GM23338 (cell line): ENCODE data around the gene ZFYVE27. TPM values are rescaled to one million over a fixed set of nuclear protein-coding genes. Genes with fewer than 3 reads are reported as not detected.

Source experiments
- ATAC-seq: fragments of 200-7000 bp; cut with Tn5 transposase; 3 replicates; pipeline ENCODE4 v1.9.1; 2020
- DNase-seq: peaks from one replicate; pipeline ENCODE4 v3.0.0-alpha.2; 2015; ENCODE audit warnings: low spot score
- H2AFZ ChIP-seq: fragments of 200-600 bp; sonication (generic); 2 replicates; pipeline ENCODE4 v1.8.0; 2016; ENCODE audit warnings: antibody characterized with exemption, mild to moderate bottlenecking, moderate library complexity
- H3F3A ChIP-seq: fragments of 200-600 bp; sonication (generic); replicated peaks from 2 replicates; pipeline ENCODE4 v1.8.0; 2017; ENCODE audit warnings: antibody characterized with exemption, mixed run types, low read depth
- H3K27ac ChIP-seq: fragments of 200-600 bp; sonication (generic); 2 replicates; pipeline ENCODE4 v1.6.1; 2016; ENCODE audit warnings: low read depth
- H3K27me3 ChIP-seq: fragments of 200-600 bp; sonication (generic); 2 replicates; pipeline ENCODE4 v1.8.0; 2016; ENCODE audit warnings: mild to moderate bottlenecking, mixed run types, moderate library complexity; ENCODE audit not compliant: insufficient read depth
- H3K36me3 ChIP-seq: fragments of 200-600 bp; sonication (generic); 2 replicates; pipeline ENCODE4 v1.8.0; 2016; ENCODE audit warnings: mild to moderate bottlenecking; ENCODE audit not compliant: insufficient read depth
- H3K4me1 ChIP-seq: fragments of 200-600 bp; sonication (generic); 2 replicates; pipeline ENCODE4 v1.8.0; 2016; ENCODE audit warnings: mild to moderate bottlenecking, moderate library complexity; ENCODE audit not compliant: insufficient read depth
- H3K4me2 ChIP-seq: fragments of 200-600 bp; sonication (generic); 2 replicates; pipeline ENCODE4 v1.7.1; 2017; ENCODE audit warnings: mixed run types
- H3K4me3 ChIP-seq: fragments of 200-600 bp; sonication (generic); 2 replicates; pipeline ENCODE4 v1.6.1; 2016; ENCODE audit warnings: mixed run types
- H3K79me2 ChIP-seq: fragments of 200-600 bp; sonication (generic); replicated peaks from 2 replicates; pipeline ENCODE4 v1.8.0; 2017; ENCODE audit warnings: mild to moderate bottlenecking; ENCODE audit not compliant: insufficient read depth
- H3K9me2 ChIP-seq: fragments of 200-600 bp; sonication (generic); 2 replicates; pipeline ENCODE4 v1.8.0; 2017; ENCODE audit not compliant: insufficient read depth
- H4K20me1 ChIP-seq: fragments of 200-600 bp; sonication (generic); replicated peaks from 2 replicates; pipeline ENCODE4 v1.8.0; 2017; ENCODE audit warnings: mild to moderate bottlenecking; ENCODE audit not compliant: insufficient read depth
- H3K27ac Mint-ChIP-seq: 2 replicates; pipeline ENCODE4 v1.8.0; 2020; ENCODE audit warnings: inconsistent platforms, mild to moderate bottlenecking, moderate library complexity, mixed read lengths
- H3K27me3 Mint-ChIP-seq: 3 replicates; pipeline ENCODE4 v1.8.0; 2022; ENCODE audit warnings: low read depth, mild to moderate bottlenecking, moderate library complexity, mixed read lengths, inconsistent platforms; ENCODE audit not compliant: insufficient read depth, poor library complexity
- H3K36me3 Mint-ChIP-seq: 3 replicates; pipeline ENCODE4 v1.8.0; 2021; ENCODE audit warnings: low read depth, mild to moderate bottlenecking, inconsistent platforms, moderate library complexity, mixed read lengths
- H3K4me1 Mint-ChIP-seq: 3 replicates; pipeline ENCODE4 v1.8.0; 2020; ENCODE audit warnings: mild to moderate bottlenecking, inconsistent platforms, mixed read lengths
- H3K4me3 Mint-ChIP-seq: 3 replicates; pipeline ENCODE4 v1.8.0; 2021; ENCODE audit warnings: moderate library complexity, mild to moderate bottlenecking, inconsistent platforms, mixed read lengths
- H3K9me3 Mint-ChIP-seq: 3 replicates; pipeline ENCODE4 v1.8.0; 2020; ENCODE audit warnings: moderate library complexity, mild to moderate bottlenecking, inconsistent platforms, mixed read lengths
- CREB1 ChIP-seq: fragments of 250-450 bp; sonication (Bioruptor Pico); IDR thresholded peaks from 2 replicates; pipeline ENCODE4 v1.5.0; 2020; ENCODE audit warnings: low read depth, mild to moderate bottlenecking, moderate library complexity
- CTCF ChIP-seq, 2 experiments: fragments of 200-600 bp in 1 of 2; sonication (generic) in 1 of 2; conservative IDR thresholded peaks; 2 replicates each; pipeline versions ENCODE4 v1.5.1 to v1.6.1; 2016 to 2017; ENCODE audit warnings: antibody characterized with exemption in 2 of 2, low read depth in 2 of 2, mild to moderate bottlenecking in 2 of 2, moderate library complexity in 1 of 2
- ETS1 ChIP-seq: IDR thresholded peaks from 2 replicates; pipeline ENCODE4 v1.6.1; 2016; ENCODE audit warnings: antibody characterized with exemption
- EZH2 ChIP-seq: fragments of 200-600 bp; sonication (generic); IDR thresholded peaks from one replicate; pipeline ENCODE4 v1.8.0; 2017; ENCODE audit warnings: antibody characterized with exemption, mild to moderate bottlenecking, low read depth; ENCODE audit not compliant: unreplicated experiment
- EZH2phosphoT487 ChIP-seq: fragments of 200-600 bp; sonication (generic); IDR thresholded peaks from one replicate; pipeline ENCODE4 v1.8.1; 2018; ENCODE audit warnings: antibody characterized with exemption; ENCODE audit not compliant: unreplicated experiment
- NANOG ChIP-seq: IDR thresholded peaks from 2 replicates; pipeline ENCODE4 v1.6.1; 2016; ENCODE audit warnings: antibody characterized with exemption, borderline replicate concordance
- POLR2AphosphoS5 ChIP-seq: IDR thresholded peaks from 2 replicates; pipeline ENCODE4 v1.6.1; 2016; ENCODE audit warnings: antibody characterized with exemption, low read depth
- REST ChIP-seq: IDR thresholded peaks from one replicate; pipeline ENCODE4 v1.6.1; 2018; ENCODE audit warnings: antibody characterized with exemption; ENCODE audit not compliant: unreplicated experiment
- ZNF114 ChIP-seq: fragments of 250-450 bp; sonication (Bioruptor Pico); IDR thresholded peaks from 2 replicates; pipeline ENCODE4 v1.5.0; 2020; ENCODE audit warnings: mild to moderate bottlenecking, moderate library complexity
- ZNF331 ChIP-seq: fragments of 250-450 bp; sonication (Bioruptor Pico); IDR thresholded peaks from 2 replicates; pipeline ENCODE4 v1.5.0; 2020; ENCODE audit warnings: low read depth, mild to moderate bottlenecking, moderate library complexity
- polyA plus RNA-seq: library from polyadenylated mRNA; unstranded; fragments of >200 nt; fragmentation: Nextera tagmentation; extraction: Ambion mirVana; gene quantifications from 2 replicates; pipeline ENCODE4 v1.2.1, GENCODE V29; 2016
- total RNA-seq: library from RNA; depleted of rRNA; stranded (reverse); fragments of >200 nt; shearing (Covaris generic); gene quantifications from 2 replicates; pipeline ENCODE4 v1.2.3, GENCODE V29; 2014

The ZFYVE27 gene
- total and polyA plus RNA-seq, 2 experiments from 2014 or later, result 15.0 to 25.8 TPM

- Histone ChIP-seq H3K27ac (peak overlapping the region; percentile 63; the same call in 1 of the 2 replicates), H3K27me3 (no peaks in the 10 kb centered on the region), H3K36me3 (peaks cover 4% of the 10 kb centered on the region; the same call in 1 of the 2 replicates), H2AFZ (no peak overlapping the region), H4K20me1 (no peaks in the 10 kb centered on the region), H3K4me1 (peaks cover 7% of the 10 kb centered on the region; the same call in 1 of the 2 replicates), H3K4me3 (no peak overlapping the region), H3K79me2 (no peaks in the 10 kb centered on the region), H3K9me2 (no peaks in the 10 kb centered on the region), H3K4me2 (no peak overlapping the region; the same call in 1 of the 2 replicates), H3F3A (no peaks in the 10 kb centered on the region)
- Mint-ChIP-seq H3K27ac (0 out of 2 replicates have a peak overlapping the region, but pooled peaks have one; percentile 60), H3K9me3 (no peaks in the 10 kb centered on the region), H3K4me3 (no peak overlapping the region), H3K36me3 (peaks cover 36% of the 10 kb centered on the region), H3K27me3 (peaks cover 22% of the 10 kb centered on the region), H3K4me1 (peaks cover 29% of the 10 kb centered on the region)
- TF ChIP-seq ZNF331 (CRISPR knock-in tag), result no peak
- no peak for TF ChIP-seq NANOG
- TF ChIP-seq POLR2AphosphoS5, result no peak
- TF ChIP-seq REST, result no peak
- TF ChIP-seq CREB1 (CRISPR knock-in tag), result no peak
- TF ChIP-seq ETS1, result no peak
- no peak for TF ChIP-seq ZNF114 (CRISPR knock-in tag)
- no peak for TF ChIP-seq EZH2phosphoT487
- TF ChIP-seq CTCF (conservative IDR thresholded peaks at IDR 0.05; ENCODE audit: low read depth in 2 of 2), result no peak
- ATAC-seq (no peak), DNase-seq (no peak)
Observed at GRCh38 chr10:97762056-97762455, 25.1 kb downstream of the ZFYVE27 start.

GRCh38 chr10:97762816-97763215, 25.9 kb downstream of the ZFYVE27 start:
- peaks cover 28% of the 10 kb centered on the region for H3K36me3 Mint-ChIP-seq
- H3K9me3 Mint-ChIP-seq, result no peaks in the 10 kb centered on the region
- DNase-seq (peak; percentile 82), ATAC-seq (peak; percentile 83)
- H3K4me2 ChIP-seq, result peak overlapping the region; percentile 35
- no peak overlapping the region for H3K4me3 ChIP-seq
- no peaks in the 10 kb centered on the region for H3F3A ChIP-seq
- H3K27me3 ChIP-seq, result no peaks in the 10 kb centered on the region
- no peaks in the 10 kb centered on the region for H4K20me1 ChIP-seq
- H3K36me3 ChIP-seq, result peaks cover 4% of the 10 kb centered on the region; the same call in 1 of the 2 replicates
- no peak overlapping the region for H3K4me3 Mint-ChIP-seq
- peak overlapping the region; percentile 63; the same call in 1 of the 2 replicates for H3K27ac ChIP-seq
- H3K27ac Mint-ChIP-seq, result peak overlapping the region; percentile 75; the same call in 1 of the 2 replicates
- H3K4me1 Mint-ChIP-seq, result peaks cover 29% of the 10 kb centered on the region
- peaks cover 25% of the 10 kb centered on the region for H3K27me3 Mint-ChIP-seq
- no peaks in the 10 kb centered on the region for H3K79me2 ChIP-seq
- H3K4me1 ChIP-seq, result peaks cover 7% of the 10 kb centered on the region; the same call in 1 of the 2 replicates
- no peak overlapping the region for H2AFZ ChIP-seq
- H3K9me2 ChIP-seq, result no peaks in the 10 kb centered on the region
- TF ChIP-seq CREB1 (CRISPR knock-in tag), result no peak
- TF ChIP-seq ZNF331 (CRISPR knock-in tag), result no peak
- TF ChIP-seq REST, result no peak
- no peak for TF ChIP-seq NANOG
- no peak for TF ChIP-seq CTCF (conservative IDR thresholded peaks at IDR 0.05; ENCODE audit: low read depth in 2 of 2)
- no peak for TF ChIP-seq EZH2
